ENCODE results near the gene KRT28.

Gene KRT28

GRCh38 chr17:40799859-40800258 lies at the start of gene KRT28:
Gene KRT28 (minus strand): TSS chr17:40799959. CDS start chr17:40799893, 66 bp downstream.
- DNase-seq, result no peak

- no peak for DNase-seq
Measured at GRCh38 chr17:40848583-40849235, 49.0 kb upstream of the KRT28 start.

GRCh38 chr17:40846515-40847144 lies 46.9 kb upstream of the KRT28 start:
- DNase-seq, result no peak

- no peak for DNase-seq
Measured at GRCh38 chr17:40844671-40845107, 44.9 kb upstream of the KRT28 start.

GRCh38 chr17:40843242-40843641 lies 43.5 kb upstream of the KRT28 start:
- DNase-seq, result no peak

GRCh38 chr17:40841246-40841645 lies 41.5 kb upstream of the KRT28 start:
- DNase-seq, result no peak

GRCh38 chr17:40839194-40839593 lies 39.4 kb upstream of the KRT28 start:
- no peak for DNase-seq

- DNase-seq, result no peak
Measured at GRCh38 chr17:40836020-40836419, 36.3 kb upstream of the KRT28 start.

GRCh38 chr17:40833882-40834281 lies 34.1 kb upstream of the KRT28 start:
- DNase-seq, result no peak

- DNase-seq, result no peak
Measured at GRCh38 chr17:40832840-40833239, 33.1 kb upstream of the KRT28 start.

GRCh38 chr17:40830085-40830776 lies 30.5 kb upstream of the KRT28 start:
- DNase-seq, result no peak

GRCh38 chr17:40828454-40829044 lies 28.8 kb upstream of the KRT28 start:
- DNase-seq, result no peak

- DNase-seq, result no peak
Measured at GRCh38 chr17:40827746-40828453, 28.1 kb upstream of the KRT28 start.

- no peak for DNase-seq
Measured at GRCh38 chr17:40825599-40825998, 25.8 kb upstream of the KRT28 start.

- no peak for DNase-seq
Measured at GRCh38 chr17:40824015-40824832, 24.5 kb upstream of the KRT28 start.

GRCh38 chr17:40822132-40822812 lies 22.5 kb upstream of the KRT28 start, which contains the start of gene KRT10:
Gene KRT10 (minus strand): TSS chr17:40822614. CDS start chr17:40822585, 29 bp downstream.
- DNase-seq, result no peak

- DNase-seq, result no peak
Measured at GRCh38 chr17:40821536-40821935, 21.8 kb upstream of the KRT28 start.

GRCh38 chr17:40820228-40820838 lies 20.6 kb upstream of the KRT28 start:
- DNase-seq, result no peak

GRCh38 chr17:40819528-40820125 lies 19.9 kb upstream of the KRT28 start:
- DNase-seq, result no peak

GRCh38 chr17:40818733-40819527 lies 19.2 kb upstream of the KRT28 start:
- peak; percentile 80 for DNase-seq

All from CD4-positive, alpha-beta T cell treated with Interleukin-4 for 4 hours (primary cell).